Peyer's patch (tissue), 4 donors: ENCODE data around the gene POU2F2.

ENCODE experiments used
- POLR2A ChIP-seq, 2 donors: fragments of 450-650 bp; IDR thresholded peaks; one replicate each; pipeline ENCODE4 v1.5.1; 2017; ENCODE audit warnings: antibody characterized with exemption in 2 of 2, mild to moderate bottlenecking in 2 of 2, moderate library complexity in 2 of 2
- TF ChIP-seq, protein P1 (sequence below), 6 experiments: fragments of 450-650 bp in 4 of 6; fragments of 200-600 bp in 2 of 6; sonication (generic) in 1 of 6; IDR thresholded peaks; one replicate each; pipeline ENCODE4 v1.5.1; 2017 to 2019; ENCODE audit warnings: antibody characterized with exemption in 6 of 6, mild to moderate bottlenecking in 3 of 6, moderate library complexity in 1 of 6

- TF ChIP-seq, protein P1, sequence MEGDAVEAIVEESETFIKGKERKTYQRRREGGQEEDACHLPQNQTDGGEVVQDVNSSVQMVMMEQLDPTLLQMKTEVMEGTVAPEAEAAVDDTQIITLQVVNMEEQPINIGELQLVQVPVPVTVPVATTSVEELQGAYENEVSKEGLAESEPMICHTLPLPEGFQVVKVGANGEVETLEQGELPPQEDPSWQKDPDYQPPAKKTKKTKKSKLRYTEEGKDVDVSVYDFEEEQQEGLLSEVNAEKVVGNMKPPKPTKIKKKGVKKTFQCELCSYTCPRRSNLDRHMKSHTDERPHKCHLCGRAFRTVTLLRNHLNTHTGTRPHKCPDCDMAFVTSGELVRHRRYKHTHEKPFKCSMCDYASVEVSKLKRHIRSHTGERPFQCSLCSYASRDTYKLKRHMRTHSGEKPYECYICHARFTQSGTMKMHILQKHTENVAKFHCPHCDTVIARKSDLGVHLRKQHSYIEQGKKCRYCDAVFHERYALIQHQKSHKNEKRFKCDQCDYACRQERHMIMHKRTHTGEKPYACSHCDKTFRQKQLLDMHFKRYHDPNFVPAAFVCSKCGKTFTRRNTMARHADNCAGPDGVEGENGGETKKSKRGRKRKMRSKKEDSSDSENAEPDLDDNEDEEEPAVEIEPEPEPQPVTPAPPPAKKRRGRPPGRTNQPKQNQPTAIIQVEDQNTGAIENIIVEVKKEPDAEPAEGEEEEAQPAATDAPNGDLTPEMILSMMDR (IDR thresholded peaks at IDR 0.05) = no peak
- no peak for TF ChIP-seq POLR2A (IDR thresholded peaks at IDR 0.05)
These were observed 61.0 kb downstream of the POU2F2 start for GRCh38 chr19:42071247-42071646.
